Measurements from ENCODE around the gene TMEM167A. TPM values are rescaled to one million over a fixed set of nuclear protein-coding genes. Genes with fewer than 3 reads are reported as not detected.

Gene TMEM167A
- total and polyA plus RNA-seq, 2 donors (not counting 1 experiment from before 2014, with no cell fraction given): 9.2 to 41.2 TPM

DNA sequence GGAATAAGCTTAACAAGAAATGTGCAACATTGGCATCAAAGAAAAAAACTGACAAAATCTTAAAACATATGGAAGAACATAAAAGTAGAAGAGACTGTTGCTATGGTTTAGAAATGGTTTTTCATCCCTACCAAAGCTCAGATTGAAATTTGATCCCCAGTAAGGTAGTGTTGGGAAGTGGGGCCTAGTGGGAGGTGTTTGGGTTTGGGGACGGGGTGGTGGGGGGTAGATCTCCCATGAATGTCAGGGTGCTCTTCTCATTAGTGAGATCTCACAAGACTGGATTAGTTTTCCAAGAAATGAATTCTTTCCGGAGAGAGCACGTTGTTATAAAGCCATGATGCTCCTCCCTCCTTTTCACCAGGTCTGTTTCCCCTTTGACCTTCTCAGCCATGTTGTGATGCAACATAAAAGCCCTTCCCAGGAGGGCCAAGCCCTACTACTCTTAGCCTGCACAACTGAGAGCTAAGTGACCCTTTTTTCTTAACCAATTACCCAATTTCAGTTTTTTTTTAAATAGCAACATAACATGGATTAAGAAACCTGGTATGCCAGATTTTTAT lies 10.6 kb downstream of the TMEM167A start:
- peaks cover 44% of the 10 kb centered on the region for H4K20me1 ChIP-seq (ENCODE audit: control insufficient read depth, insufficient read depth, low read length, poor library complexity, severe bottlenecking)
- no peak for ATAC-seq (ENCODE audit: low read depth)
- H3K4me2 ChIP-seq (replicated peaks; ENCODE audit: low read depth, low read length, poor library complexity, severe bottlenecking): no peak overlapping the region
- H3K27ac ChIP-seq (ENCODE audit: low read length in 2 of 2): no peak overlapping the region
- no peak overlapping the region for H2AFZ ChIP-seq (ENCODE audit: insufficient read depth, low read depth, low read length, poor library complexity, severe bottlenecking)
- H3K79me2 ChIP-seq (ENCODE audit: control insufficient read depth, insufficient read depth, low read length): peaks cover 67% of the 10 kb centered on the region
- H3K4me1 Mint-ChIP-seq: peaks cover 25% of the 10 kb centered on the region
- H3K27ac Mint-ChIP-seq: no peak overlapping the region
- H3K9me3 ChIP-seq (ENCODE audit: control extremely low read depth in 1 of 3, control insufficient read depth in 2 of 3, insufficient read depth in 1 of 3, low read length in 2 of 3): no peaks in the 10 kb centered on the region
- H3K36me3 ChIP-seq (replicated peaks in 1 of 2; ENCODE audit: control extremely low read depth in 1 of 2, control insufficient read depth in 1 of 2, extremely low read depth in 1 of 2, insufficient read depth in 2 of 2, low read length in 1 of 2): peaks cover 6 to 9% of the 10 kb centered on the region in 2 experiments
- POLR2A ChIA-PET: no interaction called here
- DNase-seq: no peak
- TF ChIP-seq, protein P1, sequence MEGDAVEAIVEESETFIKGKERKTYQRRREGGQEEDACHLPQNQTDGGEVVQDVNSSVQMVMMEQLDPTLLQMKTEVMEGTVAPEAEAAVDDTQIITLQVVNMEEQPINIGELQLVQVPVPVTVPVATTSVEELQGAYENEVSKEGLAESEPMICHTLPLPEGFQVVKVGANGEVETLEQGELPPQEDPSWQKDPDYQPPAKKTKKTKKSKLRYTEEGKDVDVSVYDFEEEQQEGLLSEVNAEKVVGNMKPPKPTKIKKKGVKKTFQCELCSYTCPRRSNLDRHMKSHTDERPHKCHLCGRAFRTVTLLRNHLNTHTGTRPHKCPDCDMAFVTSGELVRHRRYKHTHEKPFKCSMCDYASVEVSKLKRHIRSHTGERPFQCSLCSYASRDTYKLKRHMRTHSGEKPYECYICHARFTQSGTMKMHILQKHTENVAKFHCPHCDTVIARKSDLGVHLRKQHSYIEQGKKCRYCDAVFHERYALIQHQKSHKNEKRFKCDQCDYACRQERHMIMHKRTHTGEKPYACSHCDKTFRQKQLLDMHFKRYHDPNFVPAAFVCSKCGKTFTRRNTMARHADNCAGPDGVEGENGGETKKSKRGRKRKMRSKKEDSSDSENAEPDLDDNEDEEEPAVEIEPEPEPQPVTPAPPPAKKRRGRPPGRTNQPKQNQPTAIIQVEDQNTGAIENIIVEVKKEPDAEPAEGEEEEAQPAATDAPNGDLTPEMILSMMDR (IDR thresholded peaks at IDR 0.05): no peak
- TF ChIP-seq EZH2 (IDR thresholded peaks at IDR 0.05; ENCODE audit: borderline replicate concordance, insufficient read depth, low read depth, low read length, poor library complexity, severe bottlenecking): no peak
- H3K27me3 ChIP-seq (replicated peaks in 1 of 4; ENCODE audit: control extremely low read depth in 1 of 4, control insufficient read depth in 3 of 4, insufficient read depth in 4 of 4, low read length in 3 of 4): no peaks in the 10 kb centered on the region
- no peaks in the 10 kb centered on the region for H3K9me3 Mint-ChIP-seq (ENCODE audit: insufficient read depth)
- no peak overlapping the region for H3K4me3 Mint-ChIP-seq
- intact Hi-C loops (cut with micrococcal nuclease): no loop called here
- CTCF ChIA-PET: no interaction called here
- H3K4me3 ChIP-seq (ENCODE audit: control extremely low read depth in 1 of 5, extremely low read depth in 1 of 5, insufficient read depth in 1 of 5, low read depth in 2 of 5, low read length in 4 of 5): no peak overlapping the region
- no peaks in the 10 kb centered on the region for H3K27me3 Mint-ChIP-seq
- no peaks in the 10 kb centered on the region for H3K4me1 ChIP-seq (ENCODE audit: control insufficient read depth in 2 of 2, insufficient read depth in 2 of 2, low read length in 2 of 2)
- 92% methylated on average over 2 of the region's 3 CpGs for WGBS (ENCODE audit: insufficient coverage)
- no peak overlapping the region for H3K9ac ChIP-seq (ENCODE audit: low read length)

DNA sequence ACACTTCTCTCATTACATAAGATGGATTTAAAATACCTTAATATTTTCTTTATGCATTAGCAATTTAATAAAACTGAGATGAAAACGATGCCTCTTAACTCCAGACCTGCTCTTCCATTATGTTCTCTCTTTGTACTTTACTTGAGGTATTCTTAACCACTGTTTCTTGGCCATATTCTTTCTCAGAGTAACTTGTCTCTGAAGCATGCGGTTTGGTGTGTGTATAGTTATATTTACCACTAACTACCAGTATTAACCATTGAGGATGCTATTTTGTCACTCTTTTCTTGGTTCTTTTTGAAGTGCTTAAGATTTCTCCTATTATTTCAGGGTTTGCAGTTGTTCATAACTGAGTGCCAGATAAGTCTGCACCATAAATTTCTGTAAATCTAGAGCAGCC lies 17.9 kb downstream of the TMEM167A start:
- peaks cover 12% of the 10 kb centered on the region for H4K20me1 ChIP-seq (ENCODE audit: control insufficient read depth, insufficient read depth, low read length, poor library complexity, severe bottlenecking)
- peaks cover 11% of the 10 kb centered on the region for H3K79me2 ChIP-seq (ENCODE audit: control insufficient read depth, insufficient read depth, low read length)
- intact Hi-C loops (cut with micrococcal nuclease): no loop called here

More for the DNA sequence above, 17.9 kb downstream of the TMEM167A start:
- ATAC-seq (ENCODE audit: low read depth) (no peak), DNase-seq (no peak)
- no CpG with 5 or more reads among the region's 2 CpGs for WGBS (ENCODE audit: insufficient coverage)
- Mint-ChIP-seq H3K9me3 (ENCODE audit: insufficient read depth) (no peaks in the 10 kb centered on the region), H3K27ac (no peak overlapping the region), H3K4me3 (no peak overlapping the region), H3K4me1 (peaks cover 16% of the 10 kb centered on the region), H3K27me3 (no peaks in the 10 kb centered on the region)
- TF ChIP-seq EZH2 (IDR thresholded peaks at IDR 0.05; ENCODE audit: borderline replicate concordance, insufficient read depth, low read depth, low read length, poor library complexity, severe bottlenecking): no peak
- TF ChIP-seq, protein P1 (IDR thresholded peaks at IDR 0.05): no peak
- Histone ChIP-seq H3K9me3 (ENCODE audit: control extremely low read depth in 1 of 3, control insufficient read depth in 2 of 3, insufficient read depth in 1 of 3, low read length in 2 of 3) (no peaks in the 10 kb centered on the region), H3K27ac (ENCODE audit: low read length in 2 of 2) (no peak overlapping the region), H2AFZ (ENCODE audit: insufficient read depth, low read depth, low read length, poor library complexity, severe bottlenecking) (no peak overlapping the region), H3K4me2 (replicated peaks; ENCODE audit: low read depth, low read length, poor library complexity, severe bottlenecking) (no peak overlapping the region), H3K36me3 (replicated peaks in 1 of 2; ENCODE audit: control extremely low read depth in 1 of 2, control insufficient read depth in 1 of 2, extremely low read depth in 1 of 2, insufficient read depth in 2 of 2, low read length in 1 of 2) (peaks cover 8 to 35% of the 10 kb centered on the region in 2 experiments), H3K4me3 (ENCODE audit: control extremely low read depth in 1 of 5, extremely low read depth in 1 of 5, insufficient read depth in 1 of 5, low read depth in 2 of 5, low read length in 4 of 5) (no peak overlapping the region), H3K9ac (ENCODE audit: low read length) (no peak overlapping the region), H3K27me3 (replicated peaks in 1 of 4; ENCODE audit: control extremely low read depth in 1 of 4, control insufficient read depth in 3 of 4, insufficient read depth in 4 of 4, low read length in 3 of 4) (no peaks in the 10 kb centered on the region), H3K4me1 (ENCODE audit: control insufficient read depth in 2 of 2, insufficient read depth in 2 of 2, low read length in 2 of 2) (no peaks in the 10 kb centered on the region)
- CTCF ChIA-PET: no interaction called here
- POLR2A ChIA-PET: no interaction called here
